AG09309 (cell line): ENCODE measurements around the gene CCHCR1.

ENCODE experiments used
- DNase-seq: peaks from one replicate; pipeline ENCODE4 v3.0.0-alpha.2; 2010; ENCODE audit warnings: low read depth
- H3K4me3 ChIP-seq: 2 replicates; pipeline ENCODE4 v1.5.1; 2011; ENCODE audit warnings: mild to moderate bottlenecking, low read depth, low read length, moderate library complexity; ENCODE audit not compliant: control insufficient read depth
- TF ChIP-seq, protein P1 (sequence below): IDR thresholded peaks from 2 replicates; pipeline ENCODE4 v1.5.1; 2011; ENCODE audit warnings: mild to moderate bottlenecking, low read depth, low read length, inconsistent platforms; ENCODE audit not compliant: insufficient read depth, control insufficient read depth; ENCODE audit errors: missing control alignments

CCHCR1 gene

DNA sequence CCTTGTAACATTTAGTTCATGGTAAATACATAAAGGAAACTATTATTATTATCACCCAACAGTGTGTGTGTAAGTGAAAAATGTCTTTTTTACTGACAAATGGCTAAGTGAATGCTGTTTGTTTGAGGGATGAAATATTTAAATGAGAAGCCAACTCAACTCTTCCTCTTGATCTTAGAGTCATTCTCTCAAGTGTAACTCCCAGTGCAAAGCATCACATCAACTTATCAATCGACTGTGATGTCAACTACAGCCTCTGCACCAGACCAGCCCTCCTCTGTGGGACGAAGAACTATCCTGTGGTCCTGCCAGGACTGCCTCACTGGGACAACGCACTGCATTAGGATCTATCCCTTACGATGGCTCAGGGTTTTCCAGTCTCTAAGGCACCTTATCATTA lies 50.5 kb downstream of the CCHCR1 start:
- H3K4me3 ChIP-seq, result no peak overlapping the region
- no peak for DNase-seq
- TF ChIP-seq, protein P1, sequence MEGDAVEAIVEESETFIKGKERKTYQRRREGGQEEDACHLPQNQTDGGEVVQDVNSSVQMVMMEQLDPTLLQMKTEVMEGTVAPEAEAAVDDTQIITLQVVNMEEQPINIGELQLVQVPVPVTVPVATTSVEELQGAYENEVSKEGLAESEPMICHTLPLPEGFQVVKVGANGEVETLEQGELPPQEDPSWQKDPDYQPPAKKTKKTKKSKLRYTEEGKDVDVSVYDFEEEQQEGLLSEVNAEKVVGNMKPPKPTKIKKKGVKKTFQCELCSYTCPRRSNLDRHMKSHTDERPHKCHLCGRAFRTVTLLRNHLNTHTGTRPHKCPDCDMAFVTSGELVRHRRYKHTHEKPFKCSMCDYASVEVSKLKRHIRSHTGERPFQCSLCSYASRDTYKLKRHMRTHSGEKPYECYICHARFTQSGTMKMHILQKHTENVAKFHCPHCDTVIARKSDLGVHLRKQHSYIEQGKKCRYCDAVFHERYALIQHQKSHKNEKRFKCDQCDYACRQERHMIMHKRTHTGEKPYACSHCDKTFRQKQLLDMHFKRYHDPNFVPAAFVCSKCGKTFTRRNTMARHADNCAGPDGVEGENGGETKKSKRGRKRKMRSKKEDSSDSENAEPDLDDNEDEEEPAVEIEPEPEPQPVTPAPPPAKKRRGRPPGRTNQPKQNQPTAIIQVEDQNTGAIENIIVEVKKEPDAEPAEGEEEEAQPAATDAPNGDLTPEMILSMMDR, result no peak

DNA sequence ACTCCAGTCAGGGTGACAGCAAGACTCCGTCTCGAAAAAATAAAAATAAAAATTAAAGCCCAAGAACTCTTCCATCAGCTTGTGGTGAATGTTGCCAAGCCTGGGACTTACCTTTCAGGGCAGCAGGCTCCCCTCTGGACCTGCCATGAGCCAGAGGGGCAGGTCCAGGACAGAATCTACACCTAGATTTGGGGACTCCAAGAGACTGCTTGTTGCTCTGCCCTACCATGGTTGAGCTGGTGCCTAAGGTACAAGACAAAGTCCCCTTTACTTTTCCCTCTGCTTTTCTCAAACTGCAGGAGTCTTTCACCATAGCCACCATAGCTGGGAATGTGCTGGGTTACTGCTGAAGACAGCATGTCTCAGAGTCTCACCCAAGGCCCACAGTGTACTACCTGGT lies 54.5 kb downstream of the CCHCR1 start:
- no peak overlapping the region for H3K4me3 ChIP-seq
- no peak for DNase-seq
- TF ChIP-seq, protein P1, result no peak

DNA sequence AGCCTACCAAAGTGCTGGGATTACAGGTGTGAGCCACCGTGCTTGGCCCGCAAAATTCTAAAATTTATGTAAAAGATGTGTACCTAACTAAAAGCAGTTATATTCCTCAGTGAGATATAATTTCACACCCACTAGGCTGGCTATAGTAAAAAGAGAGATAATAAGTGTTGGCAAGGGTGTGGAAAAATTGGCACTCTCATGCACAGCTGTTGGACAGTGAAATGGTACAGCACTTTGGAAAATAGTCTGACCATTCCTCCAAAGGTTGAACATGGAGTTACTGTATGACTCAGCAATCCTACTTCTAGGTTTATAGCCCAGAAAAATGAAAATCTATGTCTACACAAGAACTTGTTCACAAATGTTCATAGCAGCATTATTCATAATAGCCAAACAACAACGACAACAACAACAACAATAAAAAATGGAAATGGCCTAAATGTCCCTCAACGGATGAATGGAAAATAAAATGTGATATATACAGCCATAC lies 59.1 kb downstream of the CCHCR1 start:
- TF ChIP-seq, protein P1, result no peak
- H3K4me3 ChIP-seq, result no peak overlapping the region
- DNase-seq, result no peak

DNA sequence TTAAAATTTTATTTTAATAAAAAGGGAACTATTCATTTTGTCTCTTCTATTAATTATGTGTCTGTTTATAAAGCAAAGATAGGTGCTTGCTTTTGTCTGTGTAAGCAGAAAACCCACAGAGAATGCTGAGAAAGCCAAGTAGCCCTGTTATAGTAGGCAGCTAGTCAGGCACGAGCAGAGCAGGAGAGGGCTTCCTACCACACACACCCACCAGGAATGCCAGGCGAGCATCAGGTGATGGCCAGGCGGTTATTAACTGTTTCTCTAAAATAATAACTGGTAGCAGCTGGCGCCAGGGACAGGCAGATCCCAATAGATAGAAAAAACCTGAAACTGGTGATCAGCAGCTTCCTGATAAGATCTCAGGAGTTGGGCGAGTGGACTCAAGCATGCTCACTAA lies 60.9 kb downstream of the CCHCR1 start:
- TF ChIP-seq, protein P1, result no peak
- no peak overlapping the region for H3K4me3 ChIP-seq

DNA sequence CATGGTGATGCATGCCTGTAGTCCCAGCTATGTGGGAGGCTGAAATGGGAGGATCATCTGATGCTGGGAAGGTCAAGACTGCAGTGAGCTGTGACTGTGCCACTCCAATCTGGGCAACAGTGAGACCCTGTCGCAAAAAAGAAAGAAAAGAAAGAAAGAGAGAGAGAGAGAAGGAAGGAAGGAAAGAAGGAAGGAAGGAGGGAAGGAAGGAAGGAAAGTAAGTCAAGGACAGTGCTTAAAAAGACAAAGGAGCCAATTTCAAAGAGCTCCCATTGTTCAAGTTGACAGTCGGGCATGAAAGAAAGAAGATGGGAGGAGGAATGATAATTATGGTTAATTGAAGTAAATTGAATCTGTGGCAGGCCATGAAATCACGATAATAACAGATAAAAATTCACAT lies 61.4 kb downstream of the CCHCR1 start:
- TF ChIP-seq, protein P1, result no peak
- H3K4me3 ChIP-seq, result no peak overlapping the region
- DNase-seq, result no peak

More for the DNA sequence above, 60.9 kb downstream of the CCHCR1 start:
- DNase-seq, result no peak

DNA sequence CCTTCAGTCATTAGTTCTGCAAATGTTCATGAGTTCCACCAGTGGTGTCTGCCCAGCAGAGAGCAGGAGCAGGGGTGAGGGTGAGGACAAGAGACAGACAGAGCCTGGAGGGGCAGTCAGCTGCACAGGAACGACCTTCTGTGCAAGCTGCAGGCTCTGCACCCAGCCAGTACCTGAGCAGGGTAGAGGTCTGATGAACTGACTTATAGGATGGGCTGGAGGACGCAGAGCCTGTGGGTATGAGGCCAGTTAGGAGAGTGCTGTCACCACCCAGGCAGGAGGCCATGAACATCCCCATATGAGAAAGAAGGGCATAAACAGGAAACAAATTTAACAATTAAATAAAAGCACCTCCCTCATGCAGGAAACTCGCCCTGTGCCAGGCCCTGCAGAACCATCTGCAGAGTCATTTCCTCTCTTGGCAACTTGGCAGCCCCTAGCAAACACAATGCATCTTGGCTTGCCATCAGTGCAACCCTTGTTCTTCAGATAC lies 63.2 kb downstream of the CCHCR1 start:
- H3K4me3 ChIP-seq, result no peak overlapping the region
- TF ChIP-seq, protein P1, result no peak
- no peak for DNase-seq
